Upper lobe of left lung (tissue), 6 donors: ENCODE data around the gene ARRDC5. TPM values are rescaled to one million over a fixed set of nuclear protein-coding genes. Genes with fewer than 3 reads are reported as not detected.

Experiments
- ATAC-seq, 2 donors: fragments of 200-7000 bp; cut with Tn5 transposase; one replicate each; pipeline ENCODE4 v1.9.1; 2022; ENCODE audit warnings: mild to moderate bottlenecking in 2 of 2, moderate library complexity in 2 of 2; ENCODE audit not compliant: low FRiP score in 2 of 2
- DNase-seq, 2 donors: peaks; one replicate each; pipeline ENCODE4 v3.0.0-alpha.2; 2019 to 2020
- H3K27ac ChIP-seq, 4 donors: fragments of 200-600 bp; sonication (generic); one replicate each; pipeline ENCODE4 v1.5.1; 2016 to 2019
- H3K27me3 ChIP-seq, 4 donors: fragments of 200-600 bp; sonication (generic); one replicate each; pipeline ENCODE4 v1.5.1; 2017 to 2019
- H3K36me3 ChIP-seq, 4 donors: fragments of 200-600 bp; sonication (generic); one replicate each; pipeline ENCODE4 v1.5.1; 2016 to 2019
- H3K4me1 ChIP-seq, 4 donors: fragments of 200-600 bp; sonication (generic); one replicate each; pipeline ENCODE4 v1.5.1; 2018 to 2019
- H3K4me3 ChIP-seq, 4 donors: fragments of 200-600 bp; sonication (generic); one replicate each; pipeline ENCODE4 v1.5.1; 2017 to 2019; ENCODE audit warnings: mild to moderate bottlenecking in 2 of 4, moderate library complexity in 1 of 4
- H3K9me3 ChIP-seq, 4 donors: fragments of 200-600 bp; sonication (generic); one replicate each; pipeline ENCODE4 v1.5.1; 2018 to 2019
- CTCF ChIP-seq, 6 experiments: fragments of 450-650 bp in 4 of 6; fragments of 200-600 bp in 2 of 6; sonication (generic) in 2 of 6; IDR thresholded peaks; one replicate each; pipeline ENCODE4 v1.5.1; 2016 to 2019; ENCODE audit warnings: antibody characterized with exemption in 6 of 6
- EP300 ChIP-seq, 4 donors: sonication (generic); formaldehyde crosslinking; IDR thresholded peaks; one replicate each; pipeline ENCODE4 v1.5.1; 2017; ENCODE audit warnings: antibody characterized with exemption in 4 of 4, control low read depth in 2 of 4
- POLR2A ChIP-seq, 4 donors: fragments of 450-650 bp; IDR thresholded peaks; one replicate each; pipeline ENCODE4 v1.5.1; 2016 to 2017; ENCODE audit warnings: antibody characterized with exemption in 4 of 4, mild to moderate bottlenecking in 2 of 4
- POLR2AphosphoS5 ChIP-seq, 2 donors: sonication (generic); formaldehyde crosslinking; IDR thresholded peaks; one replicate each; pipeline ENCODE4 v1.5.1; 2017; ENCODE audit warnings: antibody characterized with exemption in 2 of 2
- WGBS, 2 donors: methylation state at CpG; one replicate each; pipeline ENCODE4 v1.1.5; 2017 to 2018; 5-methylcytosine and 5-hydroxymethylcytosine counted together
- total RNA-seq, 6 donors: library from RNA; depleted of rRNA in 4 of 6; stranded (reverse); fragments of >200 nt in 4 of 6; gene quantifications; one replicate each; pipeline versions ENCODE4 v1.1.0 to v1.2.1, GENCODE V29; 2016 to 2021
- donor health status: DM: no; HTN: no; CAD: no; lungs with moderate emphysema.
- donor health status: DM: no; HTN: yes; CAD: no; lungs with severe emphysema.

The ARRDC5 gene
- total RNA-seq, 6 donors from 2014 or later: 0.34 to 6.8 (median 0.83) TPM; not detected in 1

- no peak for TF ChIP-seq EP300 (IDR thresholded peaks at IDR 0.05)
- no peak for TF ChIP-seq POLR2A (IDR thresholded peaks at IDR 0.05)
- no peak for TF ChIP-seq CTCF (IDR thresholded peaks at IDR 0.05)
- TF ChIP-seq POLR2AphosphoS5 (IDR thresholded peaks at IDR 0.05): no peak
- no peak for DNase-seq
- no peak for ATAC-seq
- Histone ChIP-seq H3K9me3 (no peaks in the 10 kb centered on the region), H3K27me3 (no peaks in the 10 kb centered on the region), H3K4me1 (no peaks in the 10 kb centered on the region), H3K27ac (no peak overlapping the region), H3K36me3 (no peaks in the 10 kb centered on the region), H3K4me3 (no peak overlapping the region)
- 89 to 93% methylated on average over 11 of the region's 11 CpGs for WGBS, 2 donors
Observed at GRCh38 chr19:4879041-4879440, 23.7 kb downstream of the ARRDC5 start.

- H3K27me3 ChIP-seq: no peaks in the 10 kb centered on the region
- no peak for ATAC-seq
- H3K9me3 ChIP-seq: no peaks in the 10 kb centered on the region
- H3K4me1 ChIP-seq: no peaks in the 10 kb centered on the region
- no peak overlapping the region for H3K4me3 ChIP-seq
- no peak overlapping the region for H3K27ac ChIP-seq
- DNase-seq: peak in 1 of 2 donors; percentile 63
- TF ChIP-seq POLR2A (IDR thresholded peaks at IDR 0.05) (no peak), CTCF (IDR thresholded peaks at IDR 0.05) (no peak), POLR2AphosphoS5 (IDR thresholded peaks at IDR 0.05) (no peak), EP300 (IDR thresholded peaks at IDR 0.05) (no peak)
- H3K36me3 ChIP-seq: no peaks in the 10 kb centered on the region
- 31 to 38% methylated on average over 4 to 23 of the region's 23 CpGs for WGBS, 2 donors
Observed at GRCh38 chr19:4878491-4878968, 24.2 kb downstream of the ARRDC5 start.

- Histone ChIP-seq H3K36me3 (no peaks in the 10 kb centered on the region), H3K4me3 (no peak overlapping the region), H3K4me1 (no peaks in the 10 kb centered on the region), H3K27me3 (no peaks in the 10 kb centered on the region), H3K9me3 (no peaks in the 10 kb centered on the region), H3K27ac (no peak overlapping the region)
- no peak for TF ChIP-seq EP300 (IDR thresholded peaks at IDR 0.05)
- no peak for TF ChIP-seq POLR2AphosphoS5 (IDR thresholded peaks at IDR 0.05)
- TF ChIP-seq CTCF (IDR thresholded peaks at IDR 0.05): no peak
- no peak for TF ChIP-seq POLR2A (IDR thresholded peaks at IDR 0.05)
- ATAC-seq: no peak
- peak in 1 of 2 donors; percentile 62 for DNase-seq
- 58 to 63% methylated on average over 12 to 22 of the region's 30 CpGs for WGBS, 2 donors
Observed at GRCh38 chr19:4877753-4878490, 24.8 kb downstream of the ARRDC5 start.

GRCh38 chr19:4873930-4874329 lies 28.8 kb downstream of the ARRDC5 start:
- Histone ChIP-seq H3K4me1 (peaks cover 0 to 6% (median 3%) of the 10 kb centered on the region in 4 donors), H3K9me3 (no peaks in the 10 kb centered on the region), H3K36me3 (no peaks in the 10 kb centered on the region), H3K27ac (no peak overlapping the region), H3K27me3 (no peaks in the 10 kb centered on the region), H3K4me3 (no peak overlapping the region)
- DNase-seq: no peak
- TF ChIP-seq POLR2AphosphoS5 (IDR thresholded peaks at IDR 0.05): no peak
- 90 to 94% methylated on average over 3 of the region's 3 CpGs for WGBS, 2 donors
- ATAC-seq: no peak

- Histone ChIP-seq H3K27ac (no peak overlapping the region), H3K36me3 (no peaks in the 10 kb centered on the region), H3K4me3 (no peak overlapping the region), H3K9me3 (no peaks in the 10 kb centered on the region), H3K27me3 (no peaks in the 10 kb centered on the region), H3K4me1 (peaks cover 2 to 12% (median 4%) of the 10 kb centered on the region in 4 donors)
- DNase-seq (no peak), ATAC-seq (no peak)
- WGBS, 2 donors: 66 to 68% methylated on average over 6 of the region's 6 CpGs
- TF ChIP-seq CTCF (IDR thresholded peaks at IDR 0.05): no peak
- TF ChIP-seq POLR2A (IDR thresholded peaks at IDR 0.05): no peak
- no peak for TF ChIP-seq POLR2AphosphoS5 (IDR thresholded peaks at IDR 0.05)
- no peak for TF ChIP-seq EP300 (IDR thresholded peaks at IDR 0.05)
Observed at GRCh38 chr19:4871711-4872110, 31.0 kb downstream of the ARRDC5 start.
